Fibroblast of pulmonary artery (primary cell): ENCODE measurements around the gene MMP15.
"Not testable (repeated sequence)": the region's sequence is repeated elsewhere in the genome, so short reads cannot be mapped to it uniquely, and the experiment has no call there.

Experiments
- DNase-seq: peaks from one replicate; pipeline ENCODE4 v3.0.0-alpha.2; 2010; ENCODE audit warnings: low read depth
- H3K4me3 ChIP-seq: replicated peaks from 2 replicates; pipeline ENCODE4 v1.5.1; 2011; ENCODE audit warnings: low read depth, mild to moderate bottlenecking, control low read depth, low read length, moderate library complexity
- CTCF ChIP-seq: IDR thresholded peaks from 2 replicates; pipeline ENCODE4 v1.5.1; 2011; ENCODE audit warnings: mild to moderate bottlenecking, control low read depth, low read length, inconsistent platforms; ENCODE audit errors: missing control alignments

MMP15 gene

GRCh38 chr16:58088091-58088490 lies 62.5 kb downstream of the MMP15 start:
- no peak for TF ChIP-seq CTCF
- DNase-seq = no peak
- H3K4me3 ChIP-seq = no peak overlapping the region

- DNase-seq, H3K4me3 ChIP-seq: not testable (repeated sequence)
Observed at GRCh38 chr16:58090396-58090795, 64.8 kb downstream of the MMP15 start.

- no peak for TF ChIP-seq CTCF
- H3K4me3 ChIP-seq = no peak overlapping the region
Observed at GRCh38 chr16:58094026-58094425, 68.5 kb downstream of the MMP15 start.

GRCh38 chr16:58094791-58095574 lies 69.4 kb downstream of the MMP15 start:
- no peak overlapping the region for H3K4me3 ChIP-seq
- TF ChIP-seq CTCF = no peak
- no peak for DNase-seq

More at GRCh38 chr16:58094026-58094425, 68.5 kb downstream of the MMP15 start:
- no peak for DNase-seq

GRCh38 chr16:58095575-58095960 lies 70.0 kb downstream of the MMP15 start:
- DNase-seq, H3K4me3 ChIP-seq: not testable (repeated sequence)

- TF ChIP-seq CTCF = no peak
- DNase-seq = no peak
- H3K4me3 ChIP-seq = no peak overlapping the region
Observed at GRCh38 chr16:58096249-58096648, 70.7 kb downstream of the MMP15 start.
